Urinary bladder (tissue), 4 donors: ENCODE measurements around the gene ZBTB47. TPM values are rescaled to one million over a fixed set of nuclear protein-coding genes. Genes with fewer than 3 reads are reported as not detected.
A peak's percentile ranks its signal among the peaks of the same experiment; 100 is the strongest.

Experiments
- DNase-seq: peaks from one replicate; pipeline ENCODE4 v3.0.0-alpha.2; 2015; ENCODE audit errors: extremely low spot score
- H3K27ac ChIP-seq: one replicate; pipeline ENCODE4 v1.5.1; 2013; ENCODE audit warnings: low read depth, mild to moderate bottlenecking, moderate library complexity
- H3K36me3 ChIP-seq: one replicate; pipeline ENCODE4 v1.6.1; 2013; ENCODE audit warnings: mild to moderate bottlenecking, moderate library complexity; ENCODE audit not compliant: insufficient read depth
- H3K4me1 ChIP-seq: one replicate; pipeline ENCODE4 v1.6.1; 2013; ENCODE audit warnings: mild to moderate bottlenecking, moderate library complexity; ENCODE audit not compliant: insufficient read depth
- H3K4me3 ChIP-seq: one replicate; pipeline ENCODE4 v1.5.1; 2013; ENCODE audit warnings: low read depth, low read length
- WGBS: extraction: QIAGEN DNeasy Blood & Tissue Kit; methylation state at CpG from one replicate; pipeline ENCODE4 v1.1.7; 2013; 5-methylcytosine and 5-hydroxymethylcytosine counted together
- polyA plus RNA-seq: library from polyadenylated mRNA; stranded (reverse); fragments of 200-250 nt; gene quantifications from one replicate; pipeline ENCODE4 v1.2.3, GENCODE V29; 2013
- total RNA-seq: library from RNA; depleted of rRNA; stranded (reverse); fragments of >200 nt; gene quantifications from one replicate; pipeline ENCODE4 v1.2.3, GENCODE V29; 2014
- donor health status: healthy with polysubstance abuse.
- donor health status: healthy.

The ZBTB47 gene
- 17.1 TPM for total RNA-seq
- polyA plus RNA-seq = 48.2 TPM

DNA sequence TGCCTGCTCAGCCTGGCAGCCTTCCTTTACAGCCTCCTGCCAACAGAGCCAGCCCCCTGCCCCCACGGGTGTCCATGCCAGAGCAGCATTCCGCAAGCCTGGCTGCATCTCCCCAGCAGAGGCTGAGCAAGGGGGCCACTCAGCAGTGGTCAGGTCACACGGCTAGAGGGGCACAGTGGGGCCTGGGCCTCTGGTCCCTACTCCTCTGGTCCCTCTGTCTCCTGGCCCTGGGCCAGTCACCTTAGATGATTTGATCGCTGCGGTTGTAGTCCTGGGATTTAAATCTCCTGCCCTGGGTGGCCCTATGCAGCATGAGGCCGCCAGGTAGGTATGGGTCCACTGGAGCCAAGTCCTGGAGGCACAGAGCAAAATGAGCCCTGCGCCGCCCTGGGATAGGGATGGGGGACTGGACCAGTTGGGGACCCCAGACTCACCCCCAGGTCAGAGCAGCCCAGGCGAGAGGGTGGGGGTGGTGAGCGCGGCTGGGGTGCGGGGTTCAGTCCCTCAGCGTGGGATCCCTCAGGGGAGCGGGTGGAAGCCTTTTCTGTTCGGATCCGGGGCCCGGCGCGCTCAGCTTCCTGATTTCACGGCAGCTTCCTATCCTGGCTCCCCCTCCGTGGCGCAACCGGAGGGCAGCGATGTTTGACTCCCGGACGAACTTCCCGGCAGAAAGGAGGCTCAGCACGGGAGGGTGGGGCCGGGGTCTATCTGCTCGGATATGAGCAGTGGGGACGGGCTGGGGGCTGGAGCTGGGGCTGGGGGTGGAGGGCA, at the start of gene ZBTB47:
ZBTB47 (plus strand) TSS at position 138 of the 771 bp plus-strand sequence. CDS start 4,659 bp downstream, outside the sequence.
- Histone ChIP-seq H3K27ac (peak within 1 kb of the TSS; percentile 86), H3K4me1 (no peaks in the 10 kb centered on the region), H3K4me3 (peak within 1 kb of the TSS; percentile 80), H3K36me3 (no peaks in the 10 kb centered on the region)
- WGBS = 4% methylated on average over 31 of the region's 31 CpGs
- DNase-seq = no peak

DNA sequence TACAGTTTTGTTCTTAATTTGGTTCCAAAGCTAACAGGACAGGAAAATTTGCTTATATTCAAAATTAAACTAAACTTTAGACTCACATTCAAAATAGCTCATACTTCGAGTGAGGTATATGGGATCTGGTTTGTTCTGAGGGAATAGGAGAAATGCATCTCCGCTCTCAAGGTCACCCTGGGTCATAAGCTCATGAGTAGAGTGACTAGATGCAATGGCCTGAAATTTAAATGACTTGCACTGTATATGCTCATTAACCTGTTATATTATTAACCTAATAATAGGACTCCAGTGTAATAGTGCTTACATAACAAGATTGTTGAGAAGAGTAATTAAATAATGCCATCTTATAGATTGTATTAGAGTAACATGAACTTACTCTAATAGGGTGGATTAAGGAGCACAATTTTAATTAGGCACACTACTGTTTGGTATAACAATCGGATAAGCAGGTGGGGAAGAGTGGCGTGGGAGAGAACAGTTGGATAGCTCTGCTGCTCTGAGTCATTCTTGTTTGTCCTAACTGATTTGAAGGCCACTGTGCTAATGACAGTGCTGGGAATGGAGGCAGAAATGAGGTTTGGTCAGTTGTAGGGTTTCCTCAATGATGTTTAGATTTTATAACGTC, 47.8 kb upstream of the ZBTB47 start:
- peaks cover 1% of the 10 kb centered on the region for H3K4me1 ChIP-seq
- no peak overlapping the region for H3K4me3 ChIP-seq
- peak overlapping the region; percentile 10 for H3K27ac ChIP-seq
- DNase-seq = no peak
- H3K36me3 ChIP-seq = no peaks in the 10 kb centered on the region
- 70% methylated on average over 5 of the region's 5 CpGs for WGBS

DNA sequence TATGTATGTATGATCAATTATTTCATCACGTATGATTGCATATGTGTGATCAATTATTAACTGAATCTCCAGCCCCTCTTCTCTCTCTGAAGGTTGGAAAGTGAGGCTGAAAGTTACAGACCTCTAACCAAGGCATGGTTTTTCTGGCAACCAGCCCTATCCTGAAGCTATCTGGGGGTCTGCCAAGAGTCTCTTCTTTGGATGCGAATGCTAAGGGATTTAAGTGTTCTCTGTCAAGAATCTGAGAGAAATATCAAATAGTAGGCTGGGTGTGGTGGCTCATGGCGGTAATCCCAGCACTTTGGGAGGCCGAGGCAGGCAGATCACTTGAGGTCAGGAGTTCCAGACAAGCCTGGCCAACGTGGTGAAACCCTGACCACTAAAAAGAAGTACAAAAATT, 44.9 kb upstream of the ZBTB47 start:
- no peak for DNase-seq
- no peaks in the 10 kb centered on the region for H3K36me3 ChIP-seq
- no peak overlapping the region for H3K4me3 ChIP-seq
- no peak overlapping the region for H3K27ac ChIP-seq
- WGBS = 32% methylated on average over 5 of the region's 5 CpGs
- peaks cover 1% of the 10 kb centered on the region for H3K4me1 ChIP-seq

DNA sequence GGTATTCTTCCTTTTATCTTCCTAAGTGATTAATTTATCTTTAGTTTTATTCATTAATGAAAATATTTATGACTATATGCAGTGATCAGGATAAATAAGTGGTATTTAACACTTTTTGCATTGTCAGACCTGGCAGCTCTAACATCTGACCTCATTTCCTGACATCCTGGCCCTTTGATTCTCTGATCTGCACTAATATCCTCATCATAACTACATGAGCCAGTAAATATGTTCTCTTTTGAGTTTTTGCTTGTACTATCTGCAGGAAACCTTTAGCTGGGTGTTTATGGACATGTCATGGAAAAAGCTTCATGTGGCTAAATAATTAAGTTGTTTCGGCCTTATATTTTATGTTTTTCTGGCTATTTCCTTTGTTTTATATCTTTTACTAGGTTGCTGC, 42.5 kb upstream of the ZBTB47 start:
- Histone ChIP-seq H3K36me3 (no peaks in the 10 kb centered on the region), H3K4me1 (no peaks in the 10 kb centered on the region), H3K4me3 (no peak overlapping the region), H3K27ac (peak overlapping the region; percentile 23)
- no peak for DNase-seq
- WGBS = 76% methylated on average over 1 of the region's 1 CpG

DNA sequence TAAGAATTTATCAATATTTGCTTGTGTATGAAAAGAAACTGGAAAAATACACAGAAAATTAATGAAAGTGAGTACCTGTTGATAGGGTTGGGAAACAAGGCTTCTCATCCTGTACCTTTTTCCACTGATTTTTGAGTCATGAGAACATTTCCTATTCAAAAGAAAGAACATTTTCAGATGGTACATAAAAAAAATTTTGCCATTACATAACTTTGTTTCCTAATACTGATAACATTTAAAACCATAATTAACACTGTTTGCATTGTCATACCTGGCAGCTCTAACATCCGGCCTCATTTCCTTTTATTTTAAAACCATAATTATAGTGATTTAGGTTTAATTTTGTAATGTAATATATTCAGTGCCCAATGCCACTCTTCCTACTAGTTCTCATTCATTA, 41.3 kb upstream of the ZBTB47 start:
- no peak overlapping the region for H3K27ac ChIP-seq
- no peaks in the 10 kb centered on the region for H3K4me1 ChIP-seq
- no peaks in the 10 kb centered on the region for H3K36me3 ChIP-seq
- 73% methylated on average over 1 of the region's 1 CpG for WGBS
- H3K4me3 ChIP-seq = no peak overlapping the region
- no peak for DNase-seq

DNA sequence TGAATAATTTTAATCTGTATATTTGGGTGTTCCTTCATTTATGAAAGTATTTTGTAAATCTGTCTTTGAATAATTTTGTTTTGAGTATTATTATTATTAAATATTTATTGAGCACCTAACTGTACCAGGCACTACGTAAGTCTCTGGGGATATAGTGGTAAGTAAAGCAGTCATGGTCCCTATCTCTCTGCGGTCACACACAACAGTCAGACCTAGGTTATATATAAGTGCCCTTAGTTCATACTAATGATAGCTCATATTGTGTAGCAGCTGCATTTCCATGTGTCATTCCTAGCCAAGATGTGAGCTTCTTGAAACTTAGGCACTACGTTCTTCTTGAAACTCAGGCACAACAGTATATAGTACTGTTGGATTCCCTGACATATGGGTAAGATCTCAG, 40.6 kb upstream of the ZBTB47 start:
- Histone ChIP-seq H3K4me3 (no peak overlapping the region), H3K27ac (peak overlapping the region; percentile 45), H3K36me3 (no peaks in the 10 kb centered on the region), H3K4me1 (no peaks in the 10 kb centered on the region)
- DNase-seq = no peak
- WGBS = 92% methylated on average over 3 of the region's 3 CpGs

DNA sequence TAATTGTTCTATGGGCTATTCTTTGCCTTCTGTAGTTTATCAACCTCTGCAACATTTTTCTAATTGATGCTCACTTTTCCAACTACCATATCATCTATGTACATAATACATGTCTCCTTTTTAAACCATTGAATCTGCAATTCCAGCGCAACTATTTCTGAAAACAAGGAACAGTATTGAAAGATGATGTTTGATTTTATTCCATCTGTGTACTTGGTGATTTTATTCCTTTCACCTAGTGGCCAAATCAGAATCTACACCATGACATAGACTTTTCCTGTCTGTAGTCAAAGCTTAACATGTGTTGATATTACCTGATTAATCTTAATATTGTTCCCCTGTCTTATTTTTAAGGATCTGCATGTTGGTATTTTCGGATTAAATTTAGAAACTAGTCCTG, 40.0 kb upstream of the ZBTB47 start:
- Histone ChIP-seq H3K36me3 (no peaks in the 10 kb centered on the region), H3K27ac (peak overlapping the region; percentile 45), H3K4me1 (no peaks in the 10 kb centered on the region), H3K4me3 (no peak overlapping the region)
- 87% methylated on average over 2 of the region's 2 CpGs for WGBS
- DNase-seq = no peak

DNA sequence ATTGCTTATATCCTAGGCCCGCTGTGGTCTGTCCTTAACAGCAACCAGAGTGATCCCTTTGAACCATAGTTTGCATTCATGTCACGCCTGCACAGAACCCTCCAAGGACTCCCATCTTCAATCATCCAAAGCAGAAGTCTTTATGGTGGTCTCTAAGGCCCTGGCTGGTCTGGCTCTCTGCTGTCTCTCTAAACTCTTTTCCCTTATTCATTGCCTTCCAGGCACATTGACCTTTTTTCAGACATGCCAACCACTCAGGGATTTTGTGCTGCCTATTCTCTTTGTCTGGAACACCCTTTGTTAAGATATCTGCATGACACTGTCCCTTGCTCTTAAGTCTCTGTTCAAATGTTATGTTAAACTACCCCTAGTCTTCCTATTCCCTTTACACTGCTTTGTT, 21.9 kb upstream of the ZBTB47 start:
- DNase-seq = no peak
- WGBS = 75% methylated on average over 2 of the region's 2 CpGs
- Histone ChIP-seq H3K36me3 (peaks cover 7% of the 10 kb centered on the region), H3K4me1 (no peaks in the 10 kb centered on the region), H3K4me3 (no peak overlapping the region), H3K27ac (no peak overlapping the region)

DNA sequence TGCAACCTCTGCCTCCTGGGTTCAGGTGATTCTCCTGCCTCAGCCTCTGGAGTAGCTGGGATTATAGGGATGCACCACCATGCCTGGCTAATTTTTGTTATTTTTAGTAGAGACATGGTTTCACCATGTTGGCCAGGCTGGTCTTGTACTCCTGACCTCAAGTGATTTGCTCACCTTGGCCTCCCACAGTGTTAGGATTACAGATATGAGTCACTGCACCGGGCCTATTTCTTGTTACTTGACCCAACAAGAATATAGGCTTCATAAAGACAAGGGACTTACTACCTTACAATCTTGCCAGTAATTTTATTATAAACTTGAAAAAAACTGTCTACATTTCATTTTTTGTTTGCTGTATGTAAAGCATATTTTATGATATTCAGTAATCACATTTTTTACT, 21.4 kb upstream of the ZBTB47 start:
- Histone ChIP-seq H3K27ac (no peak overlapping the region), H3K4me3 (no peak overlapping the region), H3K36me3 (peaks cover 8% of the 10 kb centered on the region), H3K4me1 (no peaks in the 10 kb centered on the region)
- no peak for DNase-seq
- WGBS = 75% methylated on average over 1 of the region's 1 CpG

DNA sequence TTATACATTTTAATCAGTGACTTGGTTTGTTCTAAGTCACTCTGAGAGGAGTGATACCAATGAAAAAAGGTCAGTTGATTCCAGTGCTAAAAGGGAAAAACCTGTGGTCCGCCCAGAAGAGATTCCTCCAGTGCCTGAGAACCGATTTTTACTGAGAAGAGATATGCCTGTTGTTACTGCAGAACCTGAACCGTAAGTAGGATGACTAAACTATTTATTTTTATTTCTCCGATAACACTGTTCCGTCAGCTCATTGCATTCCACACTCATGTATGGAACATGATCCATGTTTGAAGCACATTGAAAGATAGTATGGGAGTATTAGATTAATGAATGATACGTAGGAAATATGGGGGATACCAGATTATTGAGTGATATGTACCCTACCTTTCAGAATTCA, 20.0 kb upstream of the ZBTB47 start:
- peaks cover 10% of the 10 kb centered on the region for H3K36me3 ChIP-seq
- DNase-seq = no peak
- WGBS = 89% methylated on average over 6 of the region's 6 CpGs

DNA sequence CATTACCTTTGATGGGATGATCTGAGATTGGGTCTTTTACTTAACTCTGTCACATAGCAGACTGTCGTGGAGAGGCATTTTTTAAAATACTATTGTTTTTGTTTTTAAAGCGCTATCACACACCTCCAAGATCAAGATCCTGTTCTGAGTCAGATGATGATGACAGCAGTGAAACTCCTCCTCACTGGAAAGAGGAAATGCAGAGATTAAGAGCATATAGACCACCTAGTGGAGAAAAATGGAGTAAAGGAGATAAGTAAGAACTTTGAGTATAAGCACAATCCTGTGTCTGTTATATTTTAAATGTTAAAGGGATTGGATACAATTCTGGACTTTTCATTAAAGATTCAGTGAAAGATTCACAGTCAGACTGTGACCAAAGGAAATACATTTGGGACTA, 18.4 kb upstream of the ZBTB47 start:
- peaks cover 13% of the 10 kb centered on the region for H3K36me3 ChIP-seq
- WGBS = 88% methylated on average over 2 of the region's 2 CpGs
- no peak overlapping the region for H3K27ac ChIP-seq
- no peaks in the 10 kb centered on the region for H3K4me1 ChIP-seq
- no peak overlapping the region for H3K4me3 ChIP-seq
- no peak for DNase-seq

More for the DNA sequence above, 20.0 kb upstream of the ZBTB47 start:
- Histone ChIP-seq H3K4me3 (no peak overlapping the region), H3K4me1 (no peaks in the 10 kb centered on the region), H3K27ac (no peak overlapping the region)

DNA sequence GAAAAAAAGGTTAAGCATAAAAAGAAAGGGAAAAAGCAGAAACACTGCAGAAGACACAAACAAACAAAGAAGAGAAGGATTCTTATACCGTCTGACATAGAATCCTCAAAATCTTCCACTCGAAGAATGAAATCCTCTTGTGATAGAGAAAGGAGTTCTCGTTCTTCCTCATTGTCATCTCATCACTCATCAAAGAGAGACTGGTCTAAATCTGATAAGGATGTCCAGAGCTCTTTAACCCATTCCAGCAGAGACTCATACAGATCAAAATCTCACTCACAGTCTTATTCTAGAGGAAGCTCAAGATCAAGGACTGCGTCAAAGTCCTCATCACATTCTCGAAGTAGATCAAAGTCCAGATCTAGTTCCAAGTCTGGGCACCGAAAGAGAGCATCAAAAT, 16.5 kb upstream of the ZBTB47 start:
- Histone ChIP-seq H3K27ac (no peak overlapping the region), H3K36me3 (peaks cover 13% of the 10 kb centered on the region), H3K4me3 (no peak overlapping the region), H3K4me1 (no peaks in the 10 kb centered on the region)
- 81% methylated on average over 6 of the region's 6 CpGs for WGBS
- no peak for DNase-seq

DNA sequence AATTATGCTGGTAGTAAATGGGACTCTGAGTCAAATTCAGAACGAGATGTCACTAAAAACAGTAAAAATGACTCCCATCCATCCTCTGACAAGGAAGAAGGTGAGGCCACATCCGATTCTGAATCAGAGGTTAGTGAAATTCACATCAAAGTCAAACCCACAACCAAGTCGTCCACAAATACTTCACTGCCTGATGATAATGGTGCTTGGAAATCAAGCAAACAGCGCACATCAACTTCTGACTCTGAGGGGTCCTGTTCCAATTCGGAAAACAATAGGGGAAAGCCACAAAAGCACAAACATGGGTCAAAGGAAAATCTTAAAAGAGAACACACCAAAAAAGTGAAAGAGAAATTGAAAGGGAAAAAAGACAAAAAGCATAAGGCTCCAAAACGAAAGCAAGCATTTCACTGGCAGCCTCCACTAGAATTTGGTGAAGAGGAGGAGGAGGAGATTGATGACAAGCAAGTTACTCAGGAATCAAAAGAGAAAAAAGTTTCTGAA, 15.1 kb upstream of the ZBTB47 start:
- Histone ChIP-seq H3K4me1 (no peaks in the 10 kb centered on the region), H3K36me3 (peaks cover 11% of the 10 kb centered on the region), H3K27ac (no peak overlapping the region), H3K4me3 (no peak overlapping the region)
- no peak for DNase-seq
- 85% methylated on average over 6 of the region's 6 CpGs for WGBS

DNA sequence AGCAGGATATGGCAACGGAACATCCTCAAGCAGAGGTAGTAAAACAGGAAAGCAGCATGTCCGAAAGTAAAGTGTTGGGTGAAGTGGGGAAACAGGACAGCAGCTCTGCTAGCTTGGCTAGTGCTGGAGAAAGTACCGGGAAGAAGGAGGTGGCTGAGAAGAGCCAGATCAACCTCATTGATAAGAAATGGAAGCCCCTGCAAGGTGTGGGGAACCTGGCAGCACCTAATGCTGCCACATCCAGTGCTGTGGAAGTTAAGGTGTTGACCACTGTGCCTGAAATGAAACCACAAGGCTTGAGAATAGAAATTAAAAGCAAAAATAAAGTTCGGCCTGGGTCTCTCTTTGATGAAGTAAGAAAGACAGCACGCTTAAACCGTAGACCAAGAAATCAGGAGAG, 14.3 kb upstream of the ZBTB47 start:
- DNase-seq = no peak
- Histone ChIP-seq H3K4me3 (no peak overlapping the region), H3K4me1 (no peaks in the 10 kb centered on the region), H3K36me3 (peaks cover 9% of the 10 kb centered on the region), H3K27ac (no peak overlapping the region)
- WGBS = 85% methylated on average over 6 of the region's 6 CpGs
